GM21576 (cell line): ENCODE results near the gene CCDC148.

ENCODE experiments used
- ATAC-seq: cut with Tn5 transposase; IDR thresholded peaks from one replicate; pipeline ENCODE4 v1.9.1; 2021; ENCODE audit warnings: mild to moderate bottlenecking, moderate library complexity; ENCODE audit not compliant: unreplicated experiment

The CCDC148 gene

GRCh38 chr2:158184001-158184400 is 272.6 kb downstream of the CCDC148 start:
- no peak for ATAC-seq

- ATAC-seq: no peak
Observed at GRCh38 chr2:158182676-158183295, 273.8 kb downstream of the CCDC148 start.

- ATAC-seq: no peak
Observed at GRCh38 chr2:158181171-158181570, 275.4 kb downstream of the CCDC148 start.

- ATAC-seq: no peak
Observed at GRCh38 chr2:158179660-158180059, 276.9 kb downstream of the CCDC148 start.

GRCh38 chr2:158178646-158179045 is 277.9 kb downstream of the CCDC148 start:
- ATAC-seq: no peak

- ATAC-seq: no peak
Observed at GRCh38 chr2:158174956-158175355, 281.6 kb downstream of the CCDC148 start.

- ATAC-seq: no peak
Observed at GRCh38 chr2:158174495-158174894, 282.1 kb downstream of the CCDC148 start.

- ATAC-seq: no peak
Observed at GRCh38 chr2:158172719-158173118, 283.8 kb downstream of the CCDC148 start.

GRCh38 chr2:158154596-158154995 is 302.0 kb downstream of the CCDC148 start:
- ATAC-seq: no peak

- no peak for ATAC-seq
Observed at GRCh38 chr2:158153270-158154015, 303.1 kb downstream of the CCDC148 start.

GRCh38 chr2:158144914-158145625 is 311.5 kb downstream of the CCDC148 start:
- no peak for ATAC-seq

GRCh38 chr2:158143703-158144360 is 312.7 kb downstream of the CCDC148 start:
- no peak for ATAC-seq

GRCh38 chr2:158142568-158143332 is 313.8 kb downstream of the CCDC148 start:
- ATAC-seq: no peak

GRCh38 chr2:158142165-158142564 is 314.4 kb downstream of the CCDC148 start:
- ATAC-seq: no peak

- ATAC-seq: no peak
Observed at GRCh38 chr2:158140201-158140600, 316.4 kb downstream of the CCDC148 start.

GRCh38 chr2:158138255-158138654 is 318.3 kb downstream of the CCDC148 start:
- ATAC-seq: no peak

- ATAC-seq: no peak
Observed at GRCh38 chr2:158135096-158135495, 321.5 kb downstream of the CCDC148 start.

GRCh38 chr2:158134655-158135054 is 321.9 kb downstream of the CCDC148 start:
- no peak for ATAC-seq

- ATAC-seq: no peak
Observed at GRCh38 chr2:158134055-158134454, 322.5 kb downstream of the CCDC148 start.

GRCh38 chr2:158131919-158132566 is 324.5 kb downstream of the CCDC148 start:
- no peak for ATAC-seq
